ENCODE measurements around the gene LCE1F. TPM values are rescaled to one million over a fixed set of nuclear protein-coding genes. Genes with fewer than 3 reads are reported as not detected.

LCE1F gene
- total RNA-seq, 1 experiment from 2014 or later, result not detected

- Mint-ChIP-seq H3K9me3 (peaks cover 90 to 91% of the 10 kb centered on the region in 2 experiments), H3K4me3 (no peak overlapping the region), H3K27me3 (ENCODE audit: low read depth) (peaks cover 1% of the 10 kb centered on the region), H3K36me3 (ENCODE audit: insufficient read depth in 1 of 3, low read depth in 3 of 3) (peaks cover 0 to 20% (median 8%) of the 10 kb centered on the region in 3 experiments; a peak in 6 of 7 replicates), H3K27ac (no peak overlapping the region), H3K4me1 (no peaks in the 10 kb centered on the region)
- Histone ChIP-seq H3T11ph (ENCODE audit: low read length) (no peak overlapping the region), H3K27me3 (ENCODE audit: insufficient read depth, low read length) (no peaks in the 10 kb centered on the region), H3K79me2 (ENCODE audit: insufficient read depth, low read length) (no peaks in the 10 kb centered on the region), H4K20me1 (ENCODE audit: control insufficient read depth, insufficient read depth, insufficient read length) (no peaks in the 10 kb centered on the region), H3K27ac (ENCODE audit: insufficient read length, low read depth, low read length) (no peak overlapping the region), H4K91ac (ENCODE audit: insufficient read length, low read depth, low read length) (no peak overlapping the region), H4K8ac (replicated peaks; ENCODE audit: insufficient read length, low read depth, low read length) (no peak overlapping the region), H2BK20ac (ENCODE audit: low read depth, low read length, poor library complexity, severe bottlenecking) (no peak overlapping the region), H2BK12ac (ENCODE audit: insufficient read length, low read depth, low read length) (no peak overlapping the region), H3K56ac (ENCODE audit: insufficient read length, low read depth, low read length) (no peak overlapping the region), H3K23ac (ENCODE audit: insufficient read length, low read depth, low read length) (no peak overlapping the region), H3K79me1 (ENCODE audit: insufficient read depth, low read depth, low read length, poor library complexity, severe bottlenecking) (no peaks in the 10 kb centered on the region), H3K9me3 (ENCODE audit: control insufficient read depth, low read depth, low read length) (peaks cover 84% of the 10 kb centered on the region), H3K14ac (ENCODE audit: insufficient read depth, low read length) (no peak overlapping the region), H3K4me1 (ENCODE audit: insufficient read depth, low read length) (no peaks in the 10 kb centered on the region), H2BK5ac (ENCODE audit: insufficient read length, low read length) (no peak overlapping the region), H2BK15ac (ENCODE audit: low read depth, low read length) (no peak overlapping the region), H3K4ac (ENCODE audit: low read depth, low read length) (no peak overlapping the region), H2AK5ac (ENCODE audit: insufficient read length, low read length) (no peak overlapping the region), H2BK120ac (ENCODE audit: low read depth, low read length, poor library complexity, severe bottlenecking) (no peak overlapping the region), H3K23me2 (ENCODE audit: insufficient read length, low read depth, low read length, poor library complexity, severe bottlenecking) (no peaks in the 10 kb centered on the region), H3K4me2 (ENCODE audit: insufficient read depth, insufficient read length, low read length) (no peak overlapping the region), H3K9ac (ENCODE audit: extremely low read depth, insufficient read length, low read length) (no peak overlapping the region), H4K5ac (ENCODE audit: insufficient read length, low read depth, low read length) (no peak overlapping the region), H2AFZ (ENCODE audit: low read length) (no peak overlapping the region), H3K18ac (ENCODE audit: insufficient read length, low read depth, low read length) (no peak overlapping the region)
- WGBS (ENCODE audit: extremely low coverage, insufficient read length, low lambda C conversion rate), result no CpG with 5 or more reads among the region's 1 CpG
- no peak for DNase-seq
- no peak for TF ChIP-seq CTCF (conservative IDR thresholded peaks at IDR 0.05)
Measured at GRCh38 chr1:152728986-152729385, 46.0 kb upstream of the LCE1F start.
